KMS-11 (cell line): Measurements from ENCODE around the gene ZAP70.

Source experiments
- H2AFZ ChIP-seq: fragments of 200-600 bp; sonication (generic); 2 replicates; pipeline ENCODE4 v1.6.1; 2016; ENCODE audit warnings: antibody characterized with exemption, mixed run types, low read depth
- H3K27ac ChIP-seq: fragments of 200-600 bp; sonication (generic); 2 replicates; pipeline ENCODE4 v1.6.1; 2016; ENCODE audit warnings: mild to moderate bottlenecking, mixed run types
- H3K27me3 ChIP-seq: fragments of 200-600 bp; sonication (generic); 2 replicates; pipeline ENCODE4 v1.6.1; 2017; ENCODE audit warnings: mild to moderate bottlenecking, low read depth, mixed run types, moderate library complexity; ENCODE audit not compliant: insufficient read depth
- H3K36me3 ChIP-seq: fragments of 200-600 bp; sonication (generic); 2 replicates; pipeline ENCODE4 v1.6.1; 2017; ENCODE audit warnings: mild to moderate bottlenecking, mixed run types; ENCODE audit not compliant: insufficient read depth
- H3K4me1 ChIP-seq: fragments of 200-600 bp; sonication (generic); 2 replicates; pipeline ENCODE4 v1.6.1; 2016; ENCODE audit warnings: mild to moderate bottlenecking, low read depth, mixed run types; ENCODE audit not compliant: poor library complexity, severe bottlenecking
- H3K4me2 ChIP-seq: fragments of 200-600 bp; sonication (generic); 2 replicates; pipeline ENCODE4 v1.7.0; 2016; ENCODE audit warnings: mild to moderate bottlenecking, mixed run types
- H3K4me3 ChIP-seq: fragments of 200-600 bp; sonication (generic); IDR thresholded peaks from 2 replicates; pipeline ENCODE4 v1.6.1; 2017; ENCODE audit warnings: low read depth, low read length, mixed read lengths; ENCODE audit not compliant: insufficient read depth
- H3K79me2 ChIP-seq: fragments of 200-600 bp; sonication (generic); 2 replicates; pipeline ENCODE4 v1.6.1; 2016; ENCODE audit warnings: low read depth, mixed run types; ENCODE audit not compliant: insufficient read depth
- H3K9ac ChIP-seq: fragments of 200-600 bp; sonication (generic); 2 replicates; pipeline ENCODE4 v1.6.1; 2016; ENCODE audit warnings: mild to moderate bottlenecking, mixed run types
- H4K20me1 ChIP-seq: fragments of 200-600 bp; sonication (generic); 2 replicates; pipeline ENCODE4 v1.6.1; 2016; ENCODE audit warnings: mild to moderate bottlenecking, mixed run types; ENCODE audit not compliant: insufficient read depth
- TF ChIP-seq, protein P1 (sequence below): fragments of 200-600 bp; sonication (generic); conservative IDR thresholded peaks from 2 replicates; pipeline ENCODE4 v1.6.1; 2017; ENCODE audit warnings: low read depth, mild to moderate bottlenecking, antibody characterized with exemption, low read length, moderate library complexity, mixed read lengths

The ZAP70 gene

DNA sequence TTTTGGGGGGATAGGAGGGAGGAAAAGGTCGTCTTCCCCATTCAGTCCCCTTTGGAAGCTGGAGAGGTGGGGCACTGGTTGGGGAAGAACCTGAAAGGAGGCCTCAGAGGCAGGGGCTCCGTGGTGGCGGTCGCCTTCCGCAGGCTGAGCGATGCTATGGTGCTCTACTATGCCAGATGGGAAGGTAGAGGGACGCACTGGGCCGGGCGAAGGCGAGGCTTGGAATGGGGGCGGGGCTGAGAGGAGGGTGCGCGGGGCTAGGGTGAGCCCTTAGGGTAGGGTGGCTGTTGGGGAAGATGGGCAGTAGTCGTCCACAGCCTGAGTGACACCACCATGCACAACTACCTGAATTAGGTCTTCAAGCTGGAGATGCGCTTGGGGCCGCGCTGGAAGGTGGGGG, 11.1 kb downstream of the ZAP70 start:
- H3K4me3 ChIP-seq = no peak overlapping the region
- no peaks in the 10 kb centered on the region for H3K4me1 ChIP-seq
- no peaks in the 10 kb centered on the region for H4K20me1 ChIP-seq
- TF ChIP-seq, protein P1, sequence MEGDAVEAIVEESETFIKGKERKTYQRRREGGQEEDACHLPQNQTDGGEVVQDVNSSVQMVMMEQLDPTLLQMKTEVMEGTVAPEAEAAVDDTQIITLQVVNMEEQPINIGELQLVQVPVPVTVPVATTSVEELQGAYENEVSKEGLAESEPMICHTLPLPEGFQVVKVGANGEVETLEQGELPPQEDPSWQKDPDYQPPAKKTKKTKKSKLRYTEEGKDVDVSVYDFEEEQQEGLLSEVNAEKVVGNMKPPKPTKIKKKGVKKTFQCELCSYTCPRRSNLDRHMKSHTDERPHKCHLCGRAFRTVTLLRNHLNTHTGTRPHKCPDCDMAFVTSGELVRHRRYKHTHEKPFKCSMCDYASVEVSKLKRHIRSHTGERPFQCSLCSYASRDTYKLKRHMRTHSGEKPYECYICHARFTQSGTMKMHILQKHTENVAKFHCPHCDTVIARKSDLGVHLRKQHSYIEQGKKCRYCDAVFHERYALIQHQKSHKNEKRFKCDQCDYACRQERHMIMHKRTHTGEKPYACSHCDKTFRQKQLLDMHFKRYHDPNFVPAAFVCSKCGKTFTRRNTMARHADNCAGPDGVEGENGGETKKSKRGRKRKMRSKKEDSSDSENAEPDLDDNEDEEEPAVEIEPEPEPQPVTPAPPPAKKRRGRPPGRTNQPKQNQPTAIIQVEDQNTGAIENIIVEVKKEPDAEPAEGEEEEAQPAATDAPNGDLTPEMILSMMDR = no peak
- no peaks in the 10 kb centered on the region for H3K36me3 ChIP-seq
- no peak overlapping the region for H3K4me2 ChIP-seq
- H3K27ac ChIP-seq = no peak overlapping the region
- H2AFZ ChIP-seq = no peak overlapping the region
- no peak overlapping the region for H3K9ac ChIP-seq
- H3K79me2 ChIP-seq = no peaks in the 10 kb centered on the region
- no peaks in the 10 kb centered on the region for H3K27me3 ChIP-seq

DNA sequence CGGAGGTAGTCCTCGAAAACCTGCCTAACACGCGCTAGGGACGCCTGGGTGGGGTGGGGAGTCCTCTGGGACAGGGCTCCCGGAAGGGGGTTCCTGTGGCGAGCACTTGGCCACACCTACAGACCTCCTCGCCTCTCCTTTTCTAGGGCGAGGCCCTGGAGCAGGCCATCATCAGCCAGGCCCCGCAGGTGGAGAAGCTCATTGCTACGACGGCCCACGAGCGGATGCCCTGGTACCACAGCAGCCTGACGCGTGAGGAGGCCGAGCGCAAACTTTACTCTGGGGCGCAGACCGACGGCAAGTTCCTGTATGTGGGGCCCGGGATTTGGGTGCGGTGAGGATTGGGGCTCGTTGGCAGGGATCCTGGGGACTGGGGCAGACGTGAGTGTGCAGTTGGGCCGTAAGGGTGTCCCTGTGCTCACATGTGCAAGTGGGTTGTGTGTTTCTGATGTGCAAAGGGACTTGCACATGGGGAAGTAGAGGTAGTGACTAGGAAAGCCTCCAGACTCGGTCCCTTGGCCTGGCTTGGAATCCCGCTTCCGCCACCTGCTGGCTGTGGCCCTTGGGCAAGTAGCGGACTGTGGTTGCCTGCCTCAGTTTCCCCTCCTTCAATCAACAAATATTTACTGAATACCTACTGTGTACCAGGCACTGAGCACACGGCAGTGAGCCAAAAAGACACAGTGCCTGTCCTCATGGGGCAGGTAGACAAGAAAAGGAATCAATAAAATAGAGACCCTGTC, 11.7 kb downstream of the ZAP70 start:
- no peaks in the 10 kb centered on the region for H3K79me2 ChIP-seq
- H3K4me1 ChIP-seq = no peaks in the 10 kb centered on the region
- no peak overlapping the region for H3K27ac ChIP-seq
- no peak overlapping the region for H2AFZ ChIP-seq
- no peak overlapping the region for H3K4me3 ChIP-seq
- no peaks in the 10 kb centered on the region for H3K27me3 ChIP-seq
- no peak overlapping the region for H3K9ac ChIP-seq
- H4K20me1 ChIP-seq = no peaks in the 10 kb centered on the region
- TF ChIP-seq, protein P1 = no peak
- no peaks in the 10 kb centered on the region for H3K36me3 ChIP-seq
- no peak overlapping the region for H3K4me2 ChIP-seq

DNA sequence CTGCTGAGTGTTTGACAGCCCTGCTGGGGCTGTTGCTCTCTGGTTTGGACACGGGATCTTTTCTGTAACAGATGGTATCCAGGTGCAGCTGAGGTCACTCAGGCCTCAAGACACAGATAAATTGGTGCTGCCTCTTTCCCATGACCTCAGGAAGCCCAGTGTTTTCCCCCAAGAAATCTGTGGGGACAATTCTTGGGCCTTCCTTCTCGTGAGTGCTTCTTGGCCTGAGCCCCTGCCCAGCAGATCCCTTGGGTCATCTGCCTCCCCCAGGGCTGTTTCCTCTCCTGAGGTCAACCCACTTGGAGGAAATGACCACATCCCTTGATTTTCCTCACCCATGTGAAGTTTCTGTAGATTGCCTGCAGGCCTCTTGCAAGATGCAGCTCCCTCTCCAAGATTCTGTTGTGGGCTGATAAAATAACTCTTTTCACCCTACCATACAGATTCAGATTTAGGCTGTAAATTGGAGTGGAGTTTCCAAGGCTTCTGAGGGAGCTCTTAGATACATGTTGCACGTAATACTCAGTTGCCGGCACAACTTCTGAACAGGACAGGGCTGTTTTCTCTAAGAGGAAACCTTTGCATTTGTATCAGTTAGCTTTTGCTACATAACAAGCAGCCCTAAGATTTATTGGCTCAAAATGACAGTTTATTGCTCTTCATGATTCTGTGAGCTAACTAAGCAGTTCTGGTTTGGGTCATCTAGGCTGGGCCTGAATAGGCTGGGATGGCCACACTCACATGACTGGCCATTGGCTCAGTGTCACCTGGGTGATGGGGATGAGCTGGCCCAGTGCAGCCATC, 13.1 kb downstream of the ZAP70 start:
- no peaks in the 10 kb centered on the region for H3K79me2 ChIP-seq
- TF ChIP-seq, protein P1 = no peak
- H2AFZ ChIP-seq = no peak overlapping the region
- no peak overlapping the region for H3K9ac ChIP-seq
- H3K4me3 ChIP-seq = no peak overlapping the region
- H3K36me3 ChIP-seq = no peaks in the 10 kb centered on the region
- H3K27me3 ChIP-seq = no peaks in the 10 kb centered on the region
- no peaks in the 10 kb centered on the region for H3K4me1 ChIP-seq
- H3K4me2 ChIP-seq = no peak overlapping the region
- no peak overlapping the region for H3K27ac ChIP-seq
- H4K20me1 ChIP-seq = no peaks in the 10 kb centered on the region

DNA sequence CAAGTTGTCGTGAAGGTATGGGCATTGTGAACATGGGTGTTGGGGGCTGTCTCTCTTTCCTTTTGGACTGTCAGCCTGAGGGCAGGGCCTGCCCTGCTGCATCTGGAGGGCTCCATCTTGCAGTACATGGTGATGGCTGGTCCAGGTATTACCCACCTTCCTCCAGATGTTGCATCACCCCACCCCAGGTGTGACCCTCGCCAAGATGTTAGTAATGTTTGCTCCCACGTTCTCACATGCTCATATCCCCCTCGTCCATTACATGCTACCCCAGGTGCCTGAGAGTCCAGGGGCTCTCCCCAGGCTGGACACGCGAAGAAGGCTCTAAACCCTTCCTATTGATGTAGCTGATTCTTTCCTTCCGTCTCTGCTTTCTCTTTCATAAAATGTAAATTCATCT, 13.9 kb downstream of the ZAP70 start:
- Histone ChIP-seq H3K9ac (no peak overlapping the region), H2AFZ (no peak overlapping the region), H3K27ac (no peak overlapping the region), H3K4me1 (no peaks in the 10 kb centered on the region), H4K20me1 (no peaks in the 10 kb centered on the region), H3K79me2 (no peaks in the 10 kb centered on the region), H3K36me3 (no peaks in the 10 kb centered on the region), H3K27me3 (no peaks in the 10 kb centered on the region), H3K4me3 (no peak overlapping the region), H3K4me2 (no peak overlapping the region)
- TF ChIP-seq, protein P1 = no peak
